H9 (cell line): ENCODE data around the gene XPNPEP3. TPM values are rescaled to one million over a fixed set of nuclear protein-coding genes. Genes with fewer than 3 reads are reported as not detected.
A peak's percentile ranks its signal among the peaks of the same experiment; 100 is the strongest.

Experiments
- DNase-seq: peaks from one replicate; pipeline ENCODE4 v3.0.0-alpha.2; 2017
- H2AFZ ChIP-seq: one replicate; pipeline ENCODE4 v1.6.1; 2013; ENCODE audit warnings: mild to moderate bottlenecking, low read length, control low read depth, moderate library complexity
- H2AK5ac ChIP-seq: 2 replicates; pipeline ENCODE4 v1.6.1; 2013; ENCODE audit warnings: low read length, control low read depth, mixed read lengths; ENCODE audit not compliant: insufficient read length
- H2BK120ac ChIP-seq: one replicate; pipeline ENCODE4 v1.6.1; 2013; ENCODE audit warnings: low read depth, mild to moderate bottlenecking, low read length, control low read depth, inconsistent platforms; ENCODE audit not compliant: poor library complexity, severe bottlenecking
- H2BK12ac ChIP-seq: 2 replicates; pipeline ENCODE4 v1.6.1; 2013; ENCODE audit warnings: low read length, control low read depth, mixed read lengths, low read depth; ENCODE audit not compliant: insufficient read length
- H2BK15ac ChIP-seq: 2 replicates; pipeline ENCODE4 v1.6.1; 2013; ENCODE audit warnings: low read depth, low read length, control low read depth
- H2BK20ac ChIP-seq: one replicate; pipeline ENCODE4 v1.6.1; 2013; ENCODE audit warnings: low read depth, mild to moderate bottlenecking, low read length, control low read depth, inconsistent platforms; ENCODE audit not compliant: poor library complexity, severe bottlenecking
- H2BK5ac ChIP-seq: 2 replicates; pipeline ENCODE4 v1.6.1; 2013; ENCODE audit warnings: low read length, control low read depth, mixed read lengths; ENCODE audit not compliant: insufficient read length
- H3K14ac ChIP-seq: 2 replicates; pipeline ENCODE4 v1.6.1; 2013; ENCODE audit warnings: low read length, control low read depth; ENCODE audit not compliant: insufficient read depth
- H3K18ac ChIP-seq: 2 replicates; pipeline ENCODE4 v1.6.1; 2013; ENCODE audit warnings: low read depth, mild to moderate bottlenecking, mixed read lengths, low read length, control low read depth; ENCODE audit not compliant: insufficient read length
- H3K23ac ChIP-seq: 2 replicates; pipeline ENCODE4 v1.6.1; 2013; ENCODE audit warnings: low read length, control low read depth, mixed read lengths, low read depth; ENCODE audit not compliant: insufficient read length
- H3K23me2 ChIP-seq: 2 replicates; pipeline ENCODE4 v1.6.1; 2013; ENCODE audit warnings: low read depth, mild to moderate bottlenecking, mixed read lengths, low read length, control low read depth; ENCODE audit not compliant: insufficient read length, poor library complexity, severe bottlenecking
- H3K27ac ChIP-seq: 2 replicates; pipeline ENCODE4 v1.5.1; 2013; ENCODE audit warnings: low read length, control low read depth, mixed read lengths, low read depth; ENCODE audit not compliant: insufficient read length
- H3K27me3 ChIP-seq: 2 replicates; pipeline ENCODE4 v1.6.1; 2013; ENCODE audit warnings: low read length, control low read depth, inconsistent platforms; ENCODE audit not compliant: insufficient read depth
- H3K4ac ChIP-seq: 2 replicates; pipeline ENCODE4 v1.6.1; 2013; ENCODE audit warnings: low read depth, mild to moderate bottlenecking, control low read depth, inconsistent platforms, low read length, moderate library complexity
- H3K4me1 ChIP-seq: 2 replicates; pipeline ENCODE4 v1.6.1; 2013; ENCODE audit warnings: low read length, control low read depth, inconsistent platforms; ENCODE audit not compliant: insufficient read depth
- H3K4me2 ChIP-seq: 2 replicates; pipeline ENCODE4 v1.6.1; 2013; ENCODE audit warnings: low read length, control low read depth, mixed read lengths; ENCODE audit not compliant: insufficient read length, insufficient read depth
- H3K56ac ChIP-seq: 2 replicates; pipeline ENCODE4 v1.6.1; 2013; ENCODE audit warnings: low read depth, mild to moderate bottlenecking, mixed read lengths, low read length, control low read depth; ENCODE audit not compliant: insufficient read length
- H3K79me1 ChIP-seq: 2 replicates; pipeline ENCODE4 v1.6.1; 2013; ENCODE audit warnings: low read depth, mild to moderate bottlenecking, moderate library complexity, low read length, control low read depth, inconsistent platforms; ENCODE audit not compliant: insufficient read depth, poor library complexity, severe bottlenecking
- H3K79me2 ChIP-seq: 2 replicates; pipeline ENCODE4 v1.6.1; 2013; ENCODE audit warnings: low read length, control low read depth, inconsistent platforms; ENCODE audit not compliant: insufficient read depth
- H3K9ac ChIP-seq: 2 replicates; pipeline ENCODE4 v1.6.1; 2013; ENCODE audit warnings: low read length, control low read depth, mixed read lengths; ENCODE audit not compliant: insufficient read length; ENCODE audit errors: extremely low read depth
- H3K9me3 ChIP-seq: one replicate; pipeline ENCODE4 v1.6.1; 2013; ENCODE audit warnings: low read depth, low read length, inconsistent platforms; ENCODE audit not compliant: control insufficient read depth
- H3T11ph ChIP-seq: one replicate; pipeline ENCODE4 v1.6.1; 2013; ENCODE audit warnings: mild to moderate bottlenecking, low read length, control low read depth, inconsistent platforms
- H4K20me1 ChIP-seq: one replicate; pipeline ENCODE4 v1.6.1; 2013; ENCODE audit not compliant: control insufficient read depth, insufficient read length, insufficient read depth
- H4K5ac ChIP-seq: 2 replicates; pipeline ENCODE4 v1.6.1; 2013; ENCODE audit warnings: low read depth, mild to moderate bottlenecking, mixed read lengths, low read length, control low read depth; ENCODE audit not compliant: insufficient read length
- H4K8ac ChIP-seq: replicated peaks from 2 replicates; pipeline ENCODE4 v1.6.1; 2013; ENCODE audit warnings: low read length, control low read depth, mixed read lengths, low read depth; ENCODE audit not compliant: insufficient read length
- H4K91ac ChIP-seq: 2 replicates; pipeline ENCODE4 v1.6.1; 2013; ENCODE audit warnings: low read depth, mild to moderate bottlenecking, moderate library complexity, mixed read lengths, low read length, control low read depth; ENCODE audit not compliant: insufficient read length
- H3K27ac Mint-ChIP-seq, 3 experiments: 2 replicates in 2 of 3; 3 replicates in 1 of 3; pipeline ENCODE4 v1.8.0; 2020 to 2021; ENCODE audit warnings: mixed read lengths in 3 of 3, mild to moderate bottlenecking in 1 of 3, moderate library complexity in 1 of 3
- H3K27me3 Mint-ChIP-seq: 2 replicates; pipeline ENCODE4 v1.8.0; 2021; ENCODE audit warnings: low read depth, mild to moderate bottlenecking, moderate library complexity, mixed read lengths
- H3K36me3 Mint-ChIP-seq, 3 experiments: 2 replicates in 2 of 3; 3 replicates in 1 of 3; pipeline ENCODE4 v1.8.0; 2020 to 2021; ENCODE audit warnings: low read depth in 3 of 3, mixed read lengths in 3 of 3; ENCODE audit not compliant: insufficient read depth in 1 of 3
- H3K4me1 Mint-ChIP-seq, 2 experiments: 2 replicates each; pipeline ENCODE4 v1.8.0; 2020; ENCODE audit warnings: mixed read lengths in 2 of 2
- H3K4me3 Mint-ChIP-seq, 2 experiments: 2 replicates in 1 of 2; 3 replicates in 1 of 2; pipeline ENCODE4 v1.8.0; 2020 to 2021; ENCODE audit warnings: mild to moderate bottlenecking in 2 of 2, mixed read lengths in 2 of 2, moderate library complexity in 1 of 2
- H3K9me3 Mint-ChIP-seq, 2 experiments: 2 replicates in 1 of 2; 3 replicates in 1 of 2; pipeline ENCODE4 v1.8.0; 2020; ENCODE audit warnings: mild to moderate bottlenecking in 2 of 2, mixed read lengths in 2 of 2, moderate library complexity in 1 of 2
- WGBS: extraction: QIAGEN DNeasy Blood & Tissue Kit; methylation state at CpG from one replicate; pipeline ENCODE4 v1.1.7; 2013; ENCODE audit warnings: missing lambda C conversion rate, low lambda C conversion rate, mixed read lengths; ENCODE audit not compliant: insufficient read length; ENCODE audit errors: extremely low coverage; 5-methylcytosine and 5-hydroxymethylcytosine counted together
- total RNA-seq: library from RNA; stranded (reverse); gene quantifications from 2 replicates; pipeline ENCODE4 v1.2.1, GENCODE V29; 2021
- TF ChIP-seq, protein P1 (sequence below): fragments of 200-600 bp; sonication (generic); conservative IDR thresholded peaks from 3 replicates; pipeline ENCODE4 v1.8.0; 2021; ENCODE audit warnings: antibody characterized with exemption, mild to moderate bottlenecking

Gene XPNPEP3
- total RNA-seq, 1 experiment from 2014 or later: 18.3 TPM

DNA sequence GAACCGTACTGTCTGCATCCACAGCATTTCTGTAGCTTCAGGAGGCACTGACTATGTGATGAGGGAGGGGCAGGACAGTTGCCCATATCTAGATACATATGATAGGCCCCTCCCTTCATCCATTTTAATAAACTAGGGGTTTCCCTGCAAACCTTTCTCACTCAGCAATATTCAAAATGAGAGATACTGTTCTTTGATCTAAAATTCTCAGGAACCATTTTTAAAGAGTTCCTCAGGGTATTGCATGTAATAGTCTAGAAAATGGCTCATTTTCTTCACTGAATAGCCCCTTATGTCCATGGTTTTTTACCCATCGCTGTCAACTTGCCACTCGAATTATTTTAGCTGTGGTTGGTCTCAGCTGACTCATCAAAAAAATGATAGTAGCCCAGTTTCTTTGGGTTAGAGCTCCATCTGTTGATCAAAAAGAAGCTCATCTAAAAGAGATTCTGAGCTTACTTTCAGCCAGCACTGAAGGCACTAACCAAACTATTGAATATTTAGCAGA lies 42.0 kb downstream of the XPNPEP3 start:
- no peaks in the 10 kb centered on the region for H3K79me1 ChIP-seq
- no CpG with 5 or more reads among the region's 3 CpGs for WGBS
- H3K27me3 ChIP-seq: no peaks in the 10 kb centered on the region
- no peak overlapping the region for H3K9ac ChIP-seq
- no peak overlapping the region for H3K56ac ChIP-seq
- no peak overlapping the region for H3K18ac ChIP-seq
- no peak overlapping the region for H2BK15ac ChIP-seq
- H3K4me2 ChIP-seq: no peak overlapping the region
- DNase-seq: no peak
- H2AK5ac ChIP-seq: no peak overlapping the region
- no peak overlapping the region for H3K4ac ChIP-seq
- no peak overlapping the region for H2BK5ac ChIP-seq
- H2BK120ac ChIP-seq: no peak overlapping the region
- H3K4me1 ChIP-seq: no peaks in the 10 kb centered on the region
- H2BK20ac ChIP-seq: no peak overlapping the region
- no peaks in the 10 kb centered on the region for H3K9me3 ChIP-seq
- H3K27ac ChIP-seq: no peak overlapping the region
- Mint-ChIP-seq H3K4me1 (peaks cover 0 to 4% of the 10 kb centered on the region in 2 experiments; a peak in 2 of 4 replicates), H3K36me3 (peaks cover 0 to 4% (median 0%) of the 10 kb centered on the region in 3 experiments; a peak in 1 of 7 replicates), H3K27me3 (no peaks in the 10 kb centered on the region), H3K9me3 (no peaks in the 10 kb centered on the region; a peak in 1 of 5 replicates), H3K4me3 (no peak overlapping the region), H3K27ac (no peak overlapping the region)
- H4K5ac ChIP-seq: no peak overlapping the region
- no peak overlapping the region for H2BK12ac ChIP-seq
- H3T11ph ChIP-seq: no peak overlapping the region
- H3K23ac ChIP-seq: no peak overlapping the region
- no peak overlapping the region for H2AFZ ChIP-seq
- no peak overlapping the region for H4K91ac ChIP-seq
- H3K14ac ChIP-seq: no peak overlapping the region
- H3K79me2 ChIP-seq: no peaks in the 10 kb centered on the region
- TF ChIP-seq, protein P1, sequence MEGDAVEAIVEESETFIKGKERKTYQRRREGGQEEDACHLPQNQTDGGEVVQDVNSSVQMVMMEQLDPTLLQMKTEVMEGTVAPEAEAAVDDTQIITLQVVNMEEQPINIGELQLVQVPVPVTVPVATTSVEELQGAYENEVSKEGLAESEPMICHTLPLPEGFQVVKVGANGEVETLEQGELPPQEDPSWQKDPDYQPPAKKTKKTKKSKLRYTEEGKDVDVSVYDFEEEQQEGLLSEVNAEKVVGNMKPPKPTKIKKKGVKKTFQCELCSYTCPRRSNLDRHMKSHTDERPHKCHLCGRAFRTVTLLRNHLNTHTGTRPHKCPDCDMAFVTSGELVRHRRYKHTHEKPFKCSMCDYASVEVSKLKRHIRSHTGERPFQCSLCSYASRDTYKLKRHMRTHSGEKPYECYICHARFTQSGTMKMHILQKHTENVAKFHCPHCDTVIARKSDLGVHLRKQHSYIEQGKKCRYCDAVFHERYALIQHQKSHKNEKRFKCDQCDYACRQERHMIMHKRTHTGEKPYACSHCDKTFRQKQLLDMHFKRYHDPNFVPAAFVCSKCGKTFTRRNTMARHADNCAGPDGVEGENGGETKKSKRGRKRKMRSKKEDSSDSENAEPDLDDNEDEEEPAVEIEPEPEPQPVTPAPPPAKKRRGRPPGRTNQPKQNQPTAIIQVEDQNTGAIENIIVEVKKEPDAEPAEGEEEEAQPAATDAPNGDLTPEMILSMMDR: peak; percentile 62; the same call in 2 of the 3 replicates
- H3K23me2 ChIP-seq: no peaks in the 10 kb centered on the region
- H4K8ac ChIP-seq: no peak overlapping the region
- no peaks in the 10 kb centered on the region for H4K20me1 ChIP-seq
